Measurements from ENCODE around the gene BEST2. TPM values are rescaled to one million over a fixed set of nuclear protein-coding genes. Genes with fewer than 3 reads are reported as not detected.

The BEST2 gene
- total RNA-seq, 1 donor, result not detected

DNA sequence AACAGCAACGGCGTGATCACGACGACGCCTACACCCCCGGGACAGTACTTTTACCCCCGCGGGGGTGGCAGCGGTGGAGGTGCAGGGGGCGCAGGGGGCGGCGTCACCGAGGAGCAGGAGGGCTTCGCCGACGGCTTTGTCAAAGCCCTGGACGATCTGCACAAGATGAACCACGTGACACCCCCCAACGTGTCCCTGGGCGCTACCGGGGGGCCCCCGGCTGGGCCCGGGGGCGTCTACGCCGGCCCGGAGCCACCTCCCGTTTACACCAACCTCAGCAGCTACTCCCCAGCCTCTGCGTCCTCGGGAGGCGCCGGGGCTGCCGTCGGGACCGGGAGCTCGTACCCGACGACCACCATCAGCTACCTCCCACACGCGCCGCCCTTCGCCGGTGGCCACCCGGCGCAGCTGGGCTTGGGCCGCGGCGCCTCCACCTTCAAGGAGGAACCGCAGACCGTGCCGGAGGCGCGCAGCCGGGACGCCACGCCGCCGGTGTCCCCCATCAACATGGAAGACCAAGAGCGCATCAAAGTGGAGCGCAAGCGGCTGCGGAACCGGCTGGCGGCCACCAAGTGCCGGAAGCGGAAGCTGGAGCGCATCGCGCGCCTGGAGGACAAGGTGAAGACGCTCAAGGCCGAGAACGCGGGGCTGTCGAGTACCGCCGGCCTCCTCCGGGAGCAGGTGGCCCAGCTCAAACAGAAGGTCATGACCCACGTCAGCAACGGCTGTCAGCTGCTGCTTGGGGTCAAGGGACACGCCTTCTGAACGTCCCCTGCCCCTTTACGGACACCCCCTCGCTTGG lies 40.7 kb downstream of the BEST2 start:
- Histone ChIP-seq H3K79me2 (ENCODE audit: insufficient read depth, low read length) (peaks cover 21% of the 10 kb centered on the region), H3K4me2 (ENCODE audit: insufficient read depth, low read length) (peak overlapping the region; percentile 88), H2AFZ (ENCODE audit: low read length) (no peak overlapping the region), H3K27ac (ENCODE audit: low read depth, low read length) (peak overlapping the region; percentile 92), H3K36me3 (ENCODE audit: insufficient read depth, low read length) (no peaks in the 10 kb centered on the region), H3K27me3 (ENCODE audit: insufficient read depth, low read length) (no peaks in the 10 kb centered on the region), H3K9me3 (ENCODE audit: low read depth, low read length) (no peaks in the 10 kb centered on the region), H3K4me3 (ENCODE audit: insufficient read depth, low read length) (peak overlapping the region; percentile 98), H4K20me1 (ENCODE audit: insufficient read depth, low read length) (peaks cover 12% of the 10 kb centered on the region), H3K4me1 (ENCODE audit: insufficient read depth, low read length) (peaks cover 30% of the 10 kb centered on the region)
- no peak for TF ChIP-seq CTCF (IDR thresholded peaks at IDR 0.05; ENCODE audit: extremely low read depth, low read depth, low read length)
- DNase-seq (ENCODE audit: insufficient read length, low spot score, missing footprints), result peak; percentile 91

GRCh38 chr19:12792853-12793289 lies 41.3 kb downstream of the BEST2 start:
- Histone ChIP-seq H2AFZ (ENCODE audit: low read length) (no peak overlapping the region), H3K79me2 (ENCODE audit: insufficient read depth, low read length) (peaks cover 21% of the 10 kb centered on the region), H3K27ac (ENCODE audit: low read depth, low read length) (peak overlapping the region; percentile 92), H3K27me3 (ENCODE audit: insufficient read depth, low read length) (no peaks in the 10 kb centered on the region), H3K36me3 (ENCODE audit: insufficient read depth, low read length) (no peaks in the 10 kb centered on the region), H3K4me2 (ENCODE audit: insufficient read depth, low read length) (peak overlapping the region; percentile 88), H3K4me1 (ENCODE audit: insufficient read depth, low read length) (peaks cover 30% of the 10 kb centered on the region), H3K4me3 (ENCODE audit: insufficient read depth, low read length) (peak overlapping the region; percentile 98), H3K9me3 (ENCODE audit: low read depth, low read length) (no peaks in the 10 kb centered on the region), H4K20me1 (ENCODE audit: insufficient read depth, low read length) (peaks cover 12% of the 10 kb centered on the region)
- no peak for TF ChIP-seq CTCF (IDR thresholded peaks at IDR 0.05; ENCODE audit: extremely low read depth, low read depth, low read length)
- DNase-seq (ENCODE audit: insufficient read length, low spot score, missing footprints), result peak; percentile 89

- DNase-seq (ENCODE audit: insufficient read length, low spot score, missing footprints), result peak; percentile 99
- H3K9me3 ChIP-seq (ENCODE audit: low read depth, low read length), result no peaks in the 10 kb centered on the region
- H2AFZ ChIP-seq (ENCODE audit: low read length), result no peak overlapping the region
- H3K79me2 ChIP-seq (ENCODE audit: insufficient read depth, low read length), result peaks cover 21% of the 10 kb centered on the region
- TF ChIP-seq CTCF (IDR thresholded peaks at IDR 0.05; ENCODE audit: extremely low read depth, low read depth, low read length), result no peak
- H3K4me1 ChIP-seq (ENCODE audit: insufficient read depth, low read length), result peaks cover 24% of the 10 kb centered on the region
- H3K27ac ChIP-seq (ENCODE audit: low read depth, low read length), result peak overlapping the region; percentile 92
- H3K4me3 ChIP-seq (ENCODE audit: insufficient read depth, low read length), result peak overlapping the region; percentile 98
- H4K20me1 ChIP-seq (ENCODE audit: insufficient read depth, low read length), result peaks cover 12% of the 10 kb centered on the region
- no peaks in the 10 kb centered on the region for H3K27me3 ChIP-seq (ENCODE audit: insufficient read depth, low read length)
- peak overlapping the region; percentile 88 for H3K4me2 ChIP-seq (ENCODE audit: insufficient read depth, low read length)
- no peaks in the 10 kb centered on the region for H3K36me3 ChIP-seq (ENCODE audit: insufficient read depth, low read length)
Observed at GRCh38 chr19:12793290-12794195, 42.0 kb downstream of the BEST2 start.
